Keratinocyte (primary cell): ENCODE measurements around the gene PFKFB3. TPM values are rescaled to one million over a fixed set of nuclear protein-coding genes. Genes with fewer than 3 reads are reported as not detected.

Source experiments
- DNase-seq: peaks from one replicate; pipeline ENCODE4 v3.0.0-alpha.2; 2011; ENCODE audit warnings: low read depth, missing footprints, low spot score
- FAIRE-seq: peaks from 2 replicates; lab custom pipeline; 2011; peaks lifted over from hg19 to GRCh38; lab: Jason Lieb, UNC
- H2AFZ ChIP-seq: 2 replicates; pipeline ENCODE4 v1.6.0; 2012; ENCODE audit warnings: low read length, control low read depth, inconsistent platforms; ENCODE audit not compliant: control insufficient read depth
- H3K27ac ChIP-seq: 2 replicates; pipeline ENCODE4 v1.5.1; 2011; ENCODE audit warnings: low read length; ENCODE audit not compliant: control insufficient read depth, insufficient read depth
- H3K27me3 ChIP-seq: 3 replicates; pipeline ENCODE4 v1.6.0; 2011; ENCODE audit warnings: low read length; ENCODE audit not compliant: control insufficient read depth, insufficient read depth; ENCODE audit errors: extremely low read depth
- H3K36me3 ChIP-seq, 2 experiments: 2 replicates in 1 of 2; 3 replicates in 1 of 2; pipeline ENCODE4 v1.5.1; 2011; ENCODE audit warnings: low read length in 2 of 2, mild to moderate bottlenecking in 1 of 2; ENCODE audit not compliant: control insufficient read depth in 2 of 2, insufficient read depth in 2 of 2; ENCODE audit errors: extremely low read depth in 1 of 2
- H3K4me1 ChIP-seq: 3 replicates; pipeline ENCODE4 v1.5.1; 2011; ENCODE audit warnings: low read length; ENCODE audit not compliant: control insufficient read depth, insufficient read depth; ENCODE audit errors: extremely low read depth
- H3K4me2 ChIP-seq: 3 replicates; pipeline ENCODE4 v1.6.0; 2011; ENCODE audit warnings: low read depth, low read length; ENCODE audit not compliant: control insufficient read depth, insufficient read depth; ENCODE audit errors: extremely low read depth
- H3K4me3 ChIP-seq, 3 experiments: fragments of 200-600 bp in 1 of 3; sonication (generic) in 1 of 3; 2 replicates in 2 of 3; 3 replicates in 1 of 3; pipeline ENCODE4 v1.5.1; 2011 to 2016; ENCODE audit warnings: low read length in 3 of 3, mild to moderate bottlenecking in 3 of 3, control low read depth in 2 of 3, inconsistent platforms in 1 of 3, low read depth in 1 of 3, mixed read lengths in 1 of 3, mixed run types in 1 of 3, moderate library complexity in 1 of 3; ENCODE audit not compliant: control insufficient read depth in 2 of 3, insufficient read depth in 2 of 3; ENCODE audit errors: extremely low read depth in 1 of 3
- H3K79me2 ChIP-seq: 2 replicates; pipeline ENCODE4 v1.6.0; 2012; ENCODE audit warnings: low read length; ENCODE audit not compliant: control insufficient read depth, insufficient read depth
- H3K9ac ChIP-seq: 3 replicates; pipeline ENCODE4 v1.6.0; 2011; ENCODE audit warnings: low read length; ENCODE audit not compliant: control insufficient read depth, insufficient read depth; ENCODE audit errors: extremely low read depth
- H3K9me1 ChIP-seq: 3 replicates; pipeline ENCODE4 v1.6.0; 2011; ENCODE audit warnings: low read length; ENCODE audit not compliant: control insufficient read depth, insufficient read depth; ENCODE audit errors: extremely low read depth
- H3K9me3 ChIP-seq: 2 replicates; pipeline ENCODE4 v1.5.1; 2012; ENCODE audit warnings: low read depth, low read length; ENCODE audit not compliant: control insufficient read depth
- H4K20me1 ChIP-seq: 3 replicates; pipeline ENCODE4 v1.6.0; 2011; ENCODE audit warnings: low read length; ENCODE audit not compliant: control insufficient read depth, insufficient read depth; ENCODE audit errors: extremely low read depth
- EZH2 ChIP-seq: IDR thresholded peaks from one replicate; pipeline ENCODE4 v1.6.1; 2012; ENCODE audit warnings: inconsistent platforms, mild to moderate bottlenecking, low read length, moderate library complexity
- dilution Hi-C: fragments of 300-500 bp; cut with MboI; formaldehyde crosslinking; loops from one replicate; pipeline ENCODE4 v1.7.0; 2020; ENCODE audit warnings: low sequenced_read_pairs; ENCODE audit not compliant: extremely low pct_ligation_motif_present
- polyA plus RNA-seq, 5 experiments: library from polyadenylated mRNA; depleted of rRNA in 3 of 5; stranded (reverse) in 3 of 5; stranded (forward) in 1 of 5; unstranded in 1 of 5; fragments of >200 nt; gene quantifications; 1 replicate in 1 of 5; 2 replicates in 3 of 5; 3 replicates in 1 of 5; pipeline versions ENCODE4 v1.2.1 to v1.2.3, GENCODE V29; 2011 to 2012; ENCODE audit warnings: missing spikeins in 2 of 5, low read depth in 1 of 5, low replicate concordance in 1 of 5
- TF ChIP-seq, protein P1 (sequence below), 3 experiments: IDR thresholded peaks in 1 of 3; conservative IDR thresholded peaks in 1 of 3; optimal IDR thresholded peaks in 1 of 3; 2 replicates in 2 of 3; 3 replicates in 1 of 3; pipeline versions ENCODE3 to v1.5.1; 2011; ENCODE audit warnings: low read length in 3 of 3, mild to moderate bottlenecking in 3 of 3, moderate library complexity in 2 of 3, control low read depth in 1 of 3, inconsistent platforms in 1 of 3; ENCODE audit not compliant: insufficient read depth in 2 of 3; ENCODE audit errors: extremely low read depth in 1 of 3

The PFKFB3 gene
- polyA plus RNA-seq, 1 donor (not counting 4 experiments of a cell fraction or from before 2014, with no cell fraction given): 18.6 TPM

GRCh38 chr10:6226216-6226615 lies 23.5 kb downstream of the PFKFB3 start:
- H3K9ac ChIP-seq: no peak overlapping the region
- H3K27me3 ChIP-seq: no peaks in the 10 kb centered on the region
- no peak for FAIRE-seq
- no peaks in the 10 kb centered on the region for H4K20me1 ChIP-seq
- no peak overlapping the region for H2AFZ ChIP-seq
- no peak overlapping the region for H3K4me2 ChIP-seq
- no peak overlapping the region for H3K27ac ChIP-seq
- H3K9me1 ChIP-seq: no peaks in the 10 kb centered on the region
- TF ChIP-seq, protein P1, sequence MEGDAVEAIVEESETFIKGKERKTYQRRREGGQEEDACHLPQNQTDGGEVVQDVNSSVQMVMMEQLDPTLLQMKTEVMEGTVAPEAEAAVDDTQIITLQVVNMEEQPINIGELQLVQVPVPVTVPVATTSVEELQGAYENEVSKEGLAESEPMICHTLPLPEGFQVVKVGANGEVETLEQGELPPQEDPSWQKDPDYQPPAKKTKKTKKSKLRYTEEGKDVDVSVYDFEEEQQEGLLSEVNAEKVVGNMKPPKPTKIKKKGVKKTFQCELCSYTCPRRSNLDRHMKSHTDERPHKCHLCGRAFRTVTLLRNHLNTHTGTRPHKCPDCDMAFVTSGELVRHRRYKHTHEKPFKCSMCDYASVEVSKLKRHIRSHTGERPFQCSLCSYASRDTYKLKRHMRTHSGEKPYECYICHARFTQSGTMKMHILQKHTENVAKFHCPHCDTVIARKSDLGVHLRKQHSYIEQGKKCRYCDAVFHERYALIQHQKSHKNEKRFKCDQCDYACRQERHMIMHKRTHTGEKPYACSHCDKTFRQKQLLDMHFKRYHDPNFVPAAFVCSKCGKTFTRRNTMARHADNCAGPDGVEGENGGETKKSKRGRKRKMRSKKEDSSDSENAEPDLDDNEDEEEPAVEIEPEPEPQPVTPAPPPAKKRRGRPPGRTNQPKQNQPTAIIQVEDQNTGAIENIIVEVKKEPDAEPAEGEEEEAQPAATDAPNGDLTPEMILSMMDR (optimal IDR thresholded peaks at IDR 0.05 in 1 of 3, IDR thresholded peaks at IDR 0.05 in 1 of 3, conservative IDR thresholded peaks at IDR 0.05 in 1 of 3; ENCODE audit: extremely low read depth in 1 of 3, insufficient read depth in 2 of 3, low read length in 3 of 3): no peak
- TF ChIP-seq EZH2: no peak
- peaks cover 44 to 47% of the 10 kb centered on the region in 2 experiments for H3K36me3 ChIP-seq
- no peaks in the 10 kb centered on the region for H3K79me2 ChIP-seq
- no peak overlapping the region for H3K4me3 ChIP-seq
- H3K4me1 ChIP-seq: peaks cover 13% of the 10 kb centered on the region
- H3K9me3 ChIP-seq: no peaks in the 10 kb centered on the region
- dilution Hi-C loops: no loop called here
- no peak for DNase-seq

- no peak overlapping the region for H3K4me3 ChIP-seq
- peaks cover 41 to 52% of the 10 kb centered on the region in 2 experiments for H3K36me3 ChIP-seq
- H3K4me1 ChIP-seq: peaks cover 4% of the 10 kb centered on the region
- no peak overlapping the region for H3K9ac ChIP-seq
- dilution Hi-C loops: no loop called here
- FAIRE-seq (no peak), DNase-seq (no peak)
- TF ChIP-seq, protein P1 (optimal IDR thresholded peaks at IDR 0.05 in 1 of 3, IDR thresholded peaks at IDR 0.05 in 1 of 3, conservative IDR thresholded peaks at IDR 0.05 in 1 of 3; ENCODE audit: extremely low read depth in 1 of 3, insufficient read depth in 2 of 3, low read length in 3 of 3): no peak
- TF ChIP-seq EZH2: no peak
- no peak overlapping the region for H2AFZ ChIP-seq
- no peaks in the 10 kb centered on the region for H3K9me3 ChIP-seq
- no peak overlapping the region for H3K4me2 ChIP-seq
- no peaks in the 10 kb centered on the region for H3K9me1 ChIP-seq
- H3K27me3 ChIP-seq: no peaks in the 10 kb centered on the region
- no peaks in the 10 kb centered on the region for H4K20me1 ChIP-seq
- H3K27ac ChIP-seq: no peak overlapping the region
- no peaks in the 10 kb centered on the region for H3K79me2 ChIP-seq
Measured at GRCh38 chr10:6227346-6227745, 24.6 kb downstream of the PFKFB3 start.
